H1 (cell line): ENCODE measurements around the gene FAM227B. TPM values are rescaled to one million over a fixed set of nuclear protein-coding genes. Genes with fewer than 3 reads are reported as not detected.
"Not testable (repeated sequence)": the region's sequence is repeated elsewhere in the genome, so short reads cannot be mapped to it uniquely, and the experiment has no call there.

ENCODE experiments used
- CTCF ChIA-PET: fragments of 300-600 bp; sonication (Branson Sonifier 250); formaldehyde crosslinking; loops from one replicate; lab custom pipeline; 2021; ENCODE audit not compliant: partially characterized antibody; lab: Charles Lee
- POLR2A ChIA-PET: fragments of 300-600 bp; sonication (Branson Sonifier 250); formaldehyde crosslinking; loops from one replicate; lab custom pipeline; 2021; ENCODE audit warnings: inconsistent platforms; ENCODE audit not compliant: partially characterized antibody; lab: Charles Lee
- DNase-seq, 2 experiments: peaks; one replicate each; pipeline versions ENCODE4 v3.0.0 to v3.0.0-alpha.2; 2010 to 2022; ENCODE audit warnings: low spot score in 2 of 2, low read depth in 1 of 2, mixed read lengths in 1 of 2
- FAIRE-seq: peaks from 2 replicates; lab custom pipeline; 2011; peaks lifted over from hg19 to GRCh38; lab: Jason Lieb, UNC
- H2AFZ ChIP-seq: 2 replicates; pipeline ENCODE4 v1.8.1; 2012; ENCODE audit warnings: low read length, inconsistent platforms
- H2AK5ac ChIP-seq: 2 replicates; pipeline ENCODE4 v1.6.1; 2013; ENCODE audit warnings: low read depth, low read length
- H2BK120ac ChIP-seq: replicated peaks from 2 replicates; pipeline ENCODE3; 2013; ENCODE audit warnings: low read depth, low read length, inconsistent platforms
- H2BK12ac ChIP-seq: 2 replicates; pipeline ENCODE4 v1.6.1; 2013; ENCODE audit warnings: low read depth, low read length
- H2BK15ac ChIP-seq: 2 replicates; pipeline ENCODE4 v1.6.1; 2013; ENCODE audit warnings: low read length
- H2BK20ac ChIP-seq: 2 replicates; pipeline ENCODE4 v1.6.1; 2013; ENCODE audit warnings: low read length
- H2BK5ac ChIP-seq: 2 replicates; pipeline ENCODE4 v1.6.1; 2013; ENCODE audit warnings: low read depth, low read length
- H3K14ac ChIP-seq: 2 replicates; pipeline ENCODE4 v1.6.1; 2013; ENCODE audit warnings: inconsistent platforms; ENCODE audit not compliant: insufficient read length
- H3K18ac ChIP-seq: 2 replicates; pipeline ENCODE4 v1.6.1; 2013; ENCODE audit warnings: low read length; ENCODE audit errors: extremely low read depth
- H3K23ac ChIP-seq: 2 replicates; pipeline ENCODE4 v1.6.1; 2013; ENCODE audit warnings: inconsistent platforms; ENCODE audit not compliant: insufficient read length
- H3K23me2 ChIP-seq: 2 replicates; pipeline ENCODE4 v1.6.1; 2013; ENCODE audit warnings: low read depth, low read length
- H3K27ac ChIP-seq: 2 replicates; pipeline ENCODE4 v1.6.1; 2011; ENCODE audit warnings: low read depth, low read length, inconsistent platforms
- H3K27me3 ChIP-seq, 4 experiments: replicated peaks in 1 of 4; 1 replicate in 1 of 4; 2 replicates in 3 of 4; pipeline versions ENCODE4 v1.6.1 to v1.8.1; 2011 to 2013; ENCODE audit warnings: low read length in 3 of 4, mild to moderate bottlenecking in 3 of 4, inconsistent platforms in 2 of 4, mixed read lengths in 2 of 4, moderate library complexity in 1 of 4; ENCODE audit not compliant: control insufficient read depth in 3 of 4, insufficient read depth in 3 of 4; ENCODE audit errors: extremely low read depth in 1 of 4
- H3K36me3 ChIP-seq, 4 experiments: 2 replicates each; pipeline versions ENCODE4 v1.6.1 to v1.8.1; 2011 to 2013; ENCODE audit warnings: mild to moderate bottlenecking in 4 of 4, low read length in 3 of 4, moderate library complexity in 2 of 4, control low read depth in 1 of 4, inconsistent platforms in 1 of 4; ENCODE audit not compliant: insufficient read depth in 4 of 4, control insufficient read depth in 2 of 4
- H3K4ac ChIP-seq: replicated peaks from 2 replicates; pipeline ENCODE3; 2013; ENCODE audit warnings: low read length, low read depth, mixed read lengths, inconsistent platforms; ENCODE audit not compliant: insufficient read length
- H3K4me1 ChIP-seq, 4 experiments: replicated peaks in 1 of 4; 1 replicate in 1 of 4; 2 replicates in 3 of 4; pipeline versions ENCODE4 v1.6.1 to v1.8.1; 2011 to 2013; ENCODE audit warnings: low read length in 3 of 4, inconsistent platforms in 2 of 4, mixed read lengths in 1 of 4; ENCODE audit not compliant: insufficient read depth in 4 of 4, control insufficient read depth in 3 of 4
- H3K4me2 ChIP-seq, 2 experiments: 2 replicates each; pipeline versions ENCODE4 v1.6.1 to v1.8.1; 2011 to 2013; ENCODE audit warnings: low read depth in 2 of 2, low read length in 2 of 2, control low read depth in 1 of 2, inconsistent platforms in 1 of 2, mild to moderate bottlenecking in 1 of 2; ENCODE audit not compliant: insufficient read depth in 1 of 2
- H3K4me3 ChIP-seq, 4 experiments: fragments of 200-600, 300-600 bp in 1 of 4; sonication (generic), shearing (Covaris generic), sonication (Bioruptor Twin) in 1 of 4; 2 replicates each; pipeline versions ENCODE4 v1.5.1 to v1.8.1; 2011 to 2016; ENCODE audit warnings: low read length in 4 of 4, low read depth in 3 of 4, control low read depth in 2 of 4, inconsistent platforms in 2 of 4, mild to moderate bottlenecking in 2 of 4, mixed read lengths in 1 of 4, moderate library complexity in 1 of 4; ENCODE audit not compliant: insufficient read depth in 2 of 4; ENCODE audit errors: extremely low read depth in 1 of 4
- H3K56ac ChIP-seq: replicated peaks from 2 replicates; pipeline ENCODE3; 2013; ENCODE audit warnings: low read depth, mild to moderate bottlenecking, mixed read lengths, low read length, inconsistent platforms; ENCODE audit not compliant: insufficient read length
- H3K79me1 ChIP-seq: 2 replicates; pipeline ENCODE4 v1.6.1; 2013; ENCODE audit warnings: low read depth, low read length, control low read depth
- H3K79me2 ChIP-seq, 2 experiments: 2 replicates each; pipeline versions ENCODE4 v1.6.1 to v1.8.1; 2012 to 2013; ENCODE audit warnings: low read length in 2 of 2, mild to moderate bottlenecking in 2 of 2, inconsistent platforms in 1 of 2; ENCODE audit not compliant: insufficient read depth in 2 of 2, control insufficient read depth in 1 of 2
- H3K9ac ChIP-seq, 4 experiments: replicated peaks in 1 of 4; 1 replicate in 1 of 4; 2 replicates in 3 of 4; pipeline versions ENCODE4 v1.6.1 to v1.8.1; 2011 to 2013; ENCODE audit warnings: low read depth in 3 of 4, low read length in 3 of 4, control low read depth in 2 of 4, mild to moderate bottlenecking in 2 of 4, moderate library complexity in 2 of 4, inconsistent platforms in 1 of 4; ENCODE audit errors: extremely low read depth in 1 of 4
- H3K9me3 ChIP-seq, 2 experiments: 2 replicates each; pipeline versions ENCODE4 v1.6.1 to v1.8.1; 2012 to 2013; ENCODE audit warnings: mild to moderate bottlenecking in 2 of 2, moderate library complexity in 2 of 2, control low read depth in 1 of 2, inconsistent platforms in 1 of 2, low read depth in 1 of 2, low read length in 1 of 2, mixed read lengths in 1 of 2; ENCODE audit not compliant: insufficient read depth in 2 of 2
- H4K20me1 ChIP-seq, 2 experiments: replicated peaks in 1 of 2; 2 replicates each; pipeline versions ENCODE3 to v1.8.1; 2011 to 2013; ENCODE audit warnings: inconsistent platforms in 2 of 2, low read length in 2 of 2, mild to moderate bottlenecking in 1 of 2; ENCODE audit not compliant: insufficient read depth in 2 of 2, control insufficient read depth in 1 of 2
- H4K5ac ChIP-seq: 2 replicates; pipeline ENCODE4 v1.6.1; 2013; ENCODE audit warnings: low read length, low read depth, mixed read lengths, inconsistent platforms; ENCODE audit not compliant: insufficient read length
- H4K8ac ChIP-seq: 2 replicates; pipeline ENCODE4 v1.8.0; 2013; ENCODE audit warnings: mild to moderate bottlenecking, moderate library complexity, low read length, inconsistent platforms; ENCODE audit not compliant: insufficient read depth; ENCODE audit errors: extremely low read depth
- H4K91ac ChIP-seq: replicated peaks from 2 replicates; pipeline ENCODE3; 2013; ENCODE audit warnings: low read length, mixed read lengths, inconsistent platforms; ENCODE audit not compliant: insufficient read length
- WGBS, 2 experiments: shearing (Covaris generic) in 1 of 2; methylation state at CpG; one replicate each; pipeline versions ENCODE4 v1.1.6 to v1.1.7; 2013 to 2015; ENCODE audit warnings: low lambda C conversion rate in 2 of 2, mixed read lengths in 2 of 2, inconsistent platforms in 1 of 2, low coverage in 1 of 2, missing lambda C conversion rate in 1 of 2; ENCODE audit not compliant: insufficient replicate concordance in 2 of 2, insufficient coverage in 1 of 2, insufficient read length in 1 of 2; ENCODE audit errors: extremely low coverage in 1 of 2, missing lambda C conversion rate in 1 of 2; 5-methylcytosine and 5-hydroxymethylcytosine counted together
- polyA plus RNA-seq, 7 experiments: library from polyadenylated mRNA; depleted of rRNA in 3 of 7; stranded (reverse) in 5 of 7; unstranded in 2 of 7; fragments of >200 nt in 5 of 7; fragments of 200-250 nt in 2 of 7; gene quantifications; 1 replicate in 5 of 7; 2 replicates in 1 of 7; 4 replicates in 1 of 7; pipeline versions ENCODE4 v1.2.1 to v1.2.3, GENCODE V29; 2011 to 2013; ENCODE audit warnings: missing spikeins in 2 of 7, mixed read lengths in 2 of 7
- total RNA-seq: library from RNA; stranded (reverse); fragmentation: NEBNext Ultra II Directional; extraction: Animal tissue kit (Norgen Biotek cat#: 25700); gene quantifications from 2 replicates; pipeline ENCODE4 v1.2.1, GENCODE V29; 2021

The FAM227B gene
- total and polyA plus RNA-seq, 2 of the 8 experiments (the other 6 are each of a cell fraction or from before 2014, with no cell fraction given), result 4.0 to 6.5 TPM

GRCh38 chr15:49402515-49403296 is 217.9 kb downstream of the FAM227B start:
- H2AFZ ChIP-seq, H2AK5ac ChIP-seq, H4K8ac ChIP-seq, H3K79me1 ChIP-seq, H4K5ac ChIP-seq, H3K27ac ChIP-seq, H3K56ac ChIP-seq, H4K91ac ChIP-seq, H3K4me3 ChIP-seq, H3K4me1 ChIP-seq, H2BK12ac ChIP-seq, POLR2A ChIA-PET, H3K36me3 ChIP-seq, H3K23me2 ChIP-seq, H3K9ac ChIP-seq, H3K23ac ChIP-seq, H3K14ac ChIP-seq, H3K9me3 ChIP-seq, FAIRE-seq, H4K20me1 ChIP-seq, H3K4me2 ChIP-seq, H3K18ac ChIP-seq, H3K79me2 ChIP-seq, H2BK20ac ChIP-seq, H2BK5ac ChIP-seq, H3K4ac ChIP-seq, H2BK15ac ChIP-seq, H2BK120ac ChIP-seq, DNase-seq, H3K27me3 ChIP-seq: not testable (repeated sequence)
- CTCF ChIA-PET, result interaction anchor here (0.7 to 2.0 kb wide), 4 partner anchors 10 to 69 kb away, joined by 3 to 16 read pairs (median 4); no protein-coding TSS in a partner anchor
- WGBS, 2 experiments, result 84% methylated on average over 5 of the region's 5 CpGs; no CpG with 5 or more reads in 1 of the 2 experiments
